Keratinocyte (primary cell): ENCODE measurements around the gene FBP1.

ENCODE experiments used
- EZH2 ChIP-seq: IDR thresholded peaks from one replicate; pipeline ENCODE4 v1.6.1; 2012; ENCODE audit warnings: inconsistent platforms, mild to moderate bottlenecking, low read length, moderate library complexity
- TF ChIP-seq, protein P1 (sequence below), 3 experiments: IDR thresholded peaks in 1 of 3; conservative IDR thresholded peaks in 1 of 3; optimal IDR thresholded peaks in 1 of 3; 2 replicates in 2 of 3; 3 replicates in 1 of 3; pipeline versions ENCODE3 to v1.5.1; 2011; ENCODE audit warnings: low read length in 3 of 3, mild to moderate bottlenecking in 3 of 3, moderate library complexity in 2 of 3, control low read depth in 1 of 3, inconsistent platforms in 1 of 3; ENCODE audit not compliant: insufficient read depth in 2 of 3; ENCODE audit errors: extremely low read depth in 1 of 3

DNA sequence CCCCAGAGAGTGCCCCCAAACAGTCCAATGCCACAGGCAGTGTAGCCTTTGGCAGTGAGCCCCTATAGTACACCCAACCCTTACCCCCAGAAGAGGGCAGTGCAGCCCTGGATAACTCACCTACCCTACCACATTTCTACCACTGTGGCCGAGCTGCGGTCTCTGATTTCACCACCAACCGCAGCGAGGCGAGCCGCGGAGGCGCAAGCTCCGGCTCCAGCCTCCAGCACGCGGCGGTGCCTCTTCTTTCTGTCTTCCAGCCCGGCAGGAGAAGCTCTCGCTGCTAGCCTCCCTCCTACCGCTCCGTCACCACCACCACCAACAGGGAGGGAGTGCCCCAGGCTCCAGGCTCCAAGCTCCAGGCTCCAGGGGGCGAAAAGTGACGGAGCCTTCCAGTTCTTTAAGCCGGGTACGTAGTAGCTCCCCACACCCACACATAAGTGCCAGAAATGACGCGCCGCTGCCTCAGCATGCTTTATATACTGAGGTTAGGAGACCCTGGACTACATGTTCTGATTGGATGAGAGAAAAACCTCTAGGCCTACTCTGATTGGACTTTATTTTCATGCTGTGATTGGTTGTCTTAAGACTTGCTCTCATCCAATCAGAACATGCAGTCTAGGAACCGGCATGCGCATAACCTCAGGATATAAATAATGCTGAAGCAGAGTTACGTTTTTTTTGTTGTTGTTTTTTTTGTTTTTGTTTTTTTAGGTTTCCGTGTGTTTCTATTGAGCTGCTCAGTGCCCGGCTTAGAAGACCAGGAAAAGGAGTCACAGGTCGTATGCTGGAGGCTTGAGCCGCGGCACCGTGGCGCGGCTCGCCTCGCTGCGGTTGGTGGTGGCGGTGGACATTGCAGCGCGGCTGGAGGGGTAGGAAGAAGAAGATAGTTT lies 84.6 kb downstream of the FBP1 start, which contains the start of gene PCAT7:
- TF ChIP-seq, protein P1, sequence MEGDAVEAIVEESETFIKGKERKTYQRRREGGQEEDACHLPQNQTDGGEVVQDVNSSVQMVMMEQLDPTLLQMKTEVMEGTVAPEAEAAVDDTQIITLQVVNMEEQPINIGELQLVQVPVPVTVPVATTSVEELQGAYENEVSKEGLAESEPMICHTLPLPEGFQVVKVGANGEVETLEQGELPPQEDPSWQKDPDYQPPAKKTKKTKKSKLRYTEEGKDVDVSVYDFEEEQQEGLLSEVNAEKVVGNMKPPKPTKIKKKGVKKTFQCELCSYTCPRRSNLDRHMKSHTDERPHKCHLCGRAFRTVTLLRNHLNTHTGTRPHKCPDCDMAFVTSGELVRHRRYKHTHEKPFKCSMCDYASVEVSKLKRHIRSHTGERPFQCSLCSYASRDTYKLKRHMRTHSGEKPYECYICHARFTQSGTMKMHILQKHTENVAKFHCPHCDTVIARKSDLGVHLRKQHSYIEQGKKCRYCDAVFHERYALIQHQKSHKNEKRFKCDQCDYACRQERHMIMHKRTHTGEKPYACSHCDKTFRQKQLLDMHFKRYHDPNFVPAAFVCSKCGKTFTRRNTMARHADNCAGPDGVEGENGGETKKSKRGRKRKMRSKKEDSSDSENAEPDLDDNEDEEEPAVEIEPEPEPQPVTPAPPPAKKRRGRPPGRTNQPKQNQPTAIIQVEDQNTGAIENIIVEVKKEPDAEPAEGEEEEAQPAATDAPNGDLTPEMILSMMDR (optimal IDR thresholded peaks at IDR 0.05 in 1 of 3, IDR thresholded peaks at IDR 0.05 in 1 of 3, conservative IDR thresholded peaks at IDR 0.05 in 1 of 3; ENCODE audit: extremely low read depth in 1 of 3, insufficient read depth in 2 of 3, low read length in 3 of 3) = peak; percentile 39 to 77 (median 62)
- no peak for TF ChIP-seq EZH2
